Neural progenitor cell (in vitro differentiated cells): ENCODE data around the gene C11orf16.

Experiments used
- EZH2 ChIP-seq: fragments of 200-600 bp; sonication (generic); IDR thresholded peaks from 2 replicates; pipeline ENCODE4 v1.6.1; 2017; ENCODE audit warnings: antibody characterized with exemption, mild to moderate bottlenecking, moderate library complexity
- TF ChIP-seq, protein P1 (sequence below): fragments of 200-600 bp; sonication (generic); IDR thresholded peaks from 2 replicates; pipeline ENCODE4 v1.5.1; 2017; ENCODE audit warnings: antibody characterized with exemption, mild to moderate bottlenecking

DNA sequence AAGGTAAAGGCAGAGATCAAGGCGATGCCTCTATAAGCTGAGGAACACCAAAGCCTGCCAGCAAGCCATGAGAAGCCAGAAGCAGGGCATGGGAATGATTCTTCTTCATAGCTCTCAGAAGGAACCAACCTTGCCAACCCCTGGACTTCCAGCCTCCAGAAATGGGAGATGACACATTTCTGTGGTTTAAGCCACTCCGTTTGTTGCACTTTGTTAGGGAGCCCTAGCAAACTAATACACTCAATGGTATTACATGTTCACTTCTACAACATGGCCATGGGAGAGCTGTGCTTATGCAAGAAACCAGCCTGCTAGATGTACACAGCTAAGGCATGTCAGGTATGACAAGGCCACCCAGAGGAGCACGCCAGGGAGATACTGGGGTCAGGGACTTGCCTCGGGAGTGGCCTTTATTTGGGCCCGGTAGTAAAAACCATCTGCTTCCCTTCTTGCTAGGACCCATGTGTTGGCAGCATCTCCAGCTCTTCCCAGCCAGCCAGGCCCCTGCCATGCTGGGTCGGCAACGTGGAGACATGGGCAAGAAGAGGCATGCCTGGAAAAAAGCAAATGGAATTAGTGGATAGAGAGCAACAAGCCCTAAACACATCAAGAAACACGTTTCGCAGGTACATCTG, 3.6 kb downstream of the C11orf16 start:
- TF ChIP-seq, protein P1, sequence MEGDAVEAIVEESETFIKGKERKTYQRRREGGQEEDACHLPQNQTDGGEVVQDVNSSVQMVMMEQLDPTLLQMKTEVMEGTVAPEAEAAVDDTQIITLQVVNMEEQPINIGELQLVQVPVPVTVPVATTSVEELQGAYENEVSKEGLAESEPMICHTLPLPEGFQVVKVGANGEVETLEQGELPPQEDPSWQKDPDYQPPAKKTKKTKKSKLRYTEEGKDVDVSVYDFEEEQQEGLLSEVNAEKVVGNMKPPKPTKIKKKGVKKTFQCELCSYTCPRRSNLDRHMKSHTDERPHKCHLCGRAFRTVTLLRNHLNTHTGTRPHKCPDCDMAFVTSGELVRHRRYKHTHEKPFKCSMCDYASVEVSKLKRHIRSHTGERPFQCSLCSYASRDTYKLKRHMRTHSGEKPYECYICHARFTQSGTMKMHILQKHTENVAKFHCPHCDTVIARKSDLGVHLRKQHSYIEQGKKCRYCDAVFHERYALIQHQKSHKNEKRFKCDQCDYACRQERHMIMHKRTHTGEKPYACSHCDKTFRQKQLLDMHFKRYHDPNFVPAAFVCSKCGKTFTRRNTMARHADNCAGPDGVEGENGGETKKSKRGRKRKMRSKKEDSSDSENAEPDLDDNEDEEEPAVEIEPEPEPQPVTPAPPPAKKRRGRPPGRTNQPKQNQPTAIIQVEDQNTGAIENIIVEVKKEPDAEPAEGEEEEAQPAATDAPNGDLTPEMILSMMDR = no peak
- TF ChIP-seq EZH2 = no peak
